ENCODE measurements around the gene MT1G. TPM values are rescaled to one million over a fixed set of nuclear protein-coding genes. Genes with fewer than 3 reads are reported as not detected.

The MT1G gene
- polyA plus RNA-seq, 6 donors from 2014 or later, result not detected

DNA sequence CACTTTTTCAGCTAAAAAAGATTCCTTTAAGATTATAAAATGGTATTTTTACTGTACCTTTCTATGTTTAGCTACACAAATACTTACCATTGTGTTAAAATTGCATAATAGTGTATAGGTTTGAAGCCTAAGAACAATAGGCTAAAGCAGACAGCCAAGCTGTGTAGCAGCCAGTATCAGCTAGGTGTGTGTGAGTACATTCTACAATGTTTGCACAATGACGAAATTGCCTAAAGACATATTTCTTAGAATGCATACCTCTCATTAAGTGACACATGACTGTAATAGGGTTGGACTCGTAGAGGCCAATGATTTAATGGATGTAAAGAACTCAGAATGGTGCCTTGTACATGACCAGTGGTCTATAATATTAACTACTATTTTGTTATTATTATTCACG, 18.0 kb downstream of the MT1G start:
- Mint-ChIP-seq H3K9me3 (no peaks in the 10 kb centered on the region), H3K36me3 (no peaks in the 10 kb centered on the region), H3K4me1 (peaks cover 5 to 14% (median 6%) of the 10 kb centered on the region in 3 donors), H3K27ac (no peak overlapping the region), H3K27me3 (peaks cover 54 to 77% (median 69%) of the 10 kb centered on the region in 3 donors), H3K4me3 (no peak overlapping the region)
- no peak for DNase-seq
- no peak for ATAC-seq (ENCODE audit: low read depth in 2 of 2)

DNA sequence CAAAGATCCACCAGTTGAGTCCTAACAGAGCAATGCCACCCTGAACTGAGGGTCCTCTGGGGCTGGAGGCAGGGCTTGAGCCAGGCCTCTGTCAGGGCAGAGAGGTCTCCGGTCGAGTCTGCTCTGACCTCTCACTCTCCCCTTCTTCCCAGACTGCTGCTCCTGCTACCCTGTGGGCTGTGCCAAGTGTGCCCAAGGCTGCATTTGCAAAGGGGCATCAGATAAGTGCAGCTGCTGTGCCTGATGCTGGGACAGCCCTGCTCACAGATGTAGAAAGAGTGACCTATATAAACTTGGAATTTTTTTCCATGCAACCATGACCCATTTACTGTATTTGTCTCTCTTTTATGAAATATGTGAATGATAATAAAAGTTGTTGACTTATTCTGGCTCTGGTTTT, 18.6 kb downstream of the MT1G start:
- Mint-ChIP-seq H3K4me1 (peaks cover 6 to 14% (median 9%) of the 10 kb centered on the region in 3 donors), H3K36me3 (no peaks in the 10 kb centered on the region), H3K4me3 (no peak overlapping the region), H3K9me3 (no peaks in the 10 kb centered on the region), H3K27ac (peak overlapping the region in 1 of 6 donors; percentile 41), H3K27me3 (peaks cover 60 to 81% (median 74%) of the 10 kb centered on the region in 3 donors)
- ATAC-seq (ENCODE audit: low read depth in 2 of 2) (no peak), DNase-seq (no peak)

DNA sequence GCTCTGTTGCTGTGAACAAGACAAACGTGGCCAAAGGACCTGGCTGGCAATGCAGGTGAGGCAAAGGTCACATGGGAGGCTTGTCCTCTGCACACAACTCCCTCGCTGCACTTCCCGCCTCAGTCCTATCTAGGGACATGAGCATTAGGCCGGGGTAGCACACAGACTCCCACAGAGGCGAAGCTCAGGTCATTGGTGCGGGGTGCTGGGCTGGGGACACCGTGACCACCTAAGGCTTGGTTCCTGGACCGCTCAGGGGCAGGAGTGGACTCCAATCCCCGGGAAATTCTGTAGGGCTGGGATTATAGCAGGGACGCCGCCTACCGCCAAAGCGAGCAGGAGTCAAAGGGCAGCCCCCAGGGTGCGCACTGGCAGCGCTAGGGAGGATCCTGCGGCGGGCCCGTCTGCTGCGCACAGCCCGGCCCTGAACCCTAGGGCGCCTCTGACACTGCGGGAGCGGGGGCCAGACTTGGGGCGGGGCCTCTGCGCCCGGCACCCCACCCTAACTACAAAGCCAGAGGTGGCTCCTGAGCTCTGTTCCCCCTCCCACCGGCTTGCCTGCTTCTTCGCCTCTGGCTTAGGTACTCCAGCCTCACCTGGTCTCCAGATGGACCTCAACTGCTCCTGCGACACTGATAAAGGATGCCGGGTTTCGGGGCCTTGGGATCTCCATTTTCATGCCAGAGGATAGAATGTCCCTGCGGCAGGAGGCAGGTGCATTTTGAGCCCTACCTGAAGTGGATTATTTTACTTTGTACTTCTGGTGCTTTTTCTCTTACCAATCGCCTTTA, 20.0 kb downstream of the MT1G start:
- no peak for DNase-seq
- Mint-ChIP-seq H3K27me3 (peaks cover 64 to 89% (median 86%) of the 10 kb centered on the region in 3 donors), H3K9me3 (no peaks in the 10 kb centered on the region), H3K36me3 (no peaks in the 10 kb centered on the region), H3K27ac (no peak overlapping the region), H3K4me3 (no peak overlapping the region), H3K4me1 (peaks cover 8 to 18% (median 13%) of the 10 kb centered on the region in 3 donors)
- no peak for ATAC-seq (ENCODE audit: low read depth in 2 of 2)

DNA sequence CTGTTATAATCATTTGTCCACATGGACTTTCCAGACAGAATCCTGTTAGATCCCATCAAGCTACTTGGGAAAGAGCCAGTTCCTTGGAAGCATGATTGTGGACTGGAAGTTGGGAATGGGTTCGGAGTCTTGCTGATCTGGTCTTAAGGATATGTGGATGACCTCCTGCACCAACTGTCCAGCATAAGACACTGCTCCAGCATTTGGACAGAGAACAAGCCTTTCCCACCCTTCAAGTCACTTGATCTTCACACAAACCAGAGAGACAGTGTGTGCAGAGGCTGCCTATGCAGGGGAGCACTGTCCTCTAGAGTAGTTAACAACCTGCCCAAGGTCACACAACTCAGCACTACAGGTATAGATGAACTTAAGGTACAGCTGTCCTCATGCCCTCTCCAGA, 22.0 kb downstream of the MT1G start:
- no peak for DNase-seq
- Mint-ChIP-seq H3K27ac (no peak overlapping the region), H3K4me1 (peaks cover 10 to 22% (median 19%) of the 10 kb centered on the region in 3 donors), H3K27me3 (peaks cover 74 to 87% (median 78%) of the 10 kb centered on the region in 3 donors), H3K36me3 (no peaks in the 10 kb centered on the region), H3K4me3 (no peak overlapping the region), H3K9me3 (no peaks in the 10 kb centered on the region)
- ATAC-seq (ENCODE audit: low read depth in 2 of 2), result no peak

DNA sequence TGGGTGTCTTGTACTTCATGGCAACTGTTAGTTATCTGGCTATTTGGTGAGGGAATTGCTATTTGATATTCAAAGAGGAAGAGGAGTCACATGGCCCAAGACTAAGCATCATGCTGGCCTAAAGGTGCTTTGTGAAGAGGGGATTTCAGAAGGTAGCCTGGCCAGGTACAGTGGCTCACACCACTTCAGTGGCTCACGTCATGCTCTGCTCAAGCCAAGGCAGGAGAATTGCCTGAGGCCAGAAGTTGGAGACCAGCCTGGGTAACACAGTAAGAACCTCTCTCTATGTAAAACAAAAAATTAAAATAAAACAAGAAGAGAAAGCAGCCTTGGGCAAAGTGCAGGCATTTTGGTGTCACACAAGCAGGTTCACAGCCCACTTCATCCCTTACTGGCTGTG, 22.6 kb downstream of the MT1G start:
- DNase-seq, result no peak
- H3K36me3 Mint-ChIP-seq, result no peaks in the 10 kb centered on the region
- no peak overlapping the region for H3K27ac Mint-ChIP-seq
- peaks cover 10 to 22% (median 19%) of the 10 kb centered on the region in 3 donors for H3K4me1 Mint-ChIP-seq
- H3K4me3 Mint-ChIP-seq, result no peak overlapping the region
- peaks cover 76 to 87% (median 82%) of the 10 kb centered on the region in 3 donors for H3K27me3 Mint-ChIP-seq
- H3K9me3 Mint-ChIP-seq, result no peaks in the 10 kb centered on the region
- no peak for ATAC-seq (ENCODE audit: low read depth in 2 of 2)

DNA sequence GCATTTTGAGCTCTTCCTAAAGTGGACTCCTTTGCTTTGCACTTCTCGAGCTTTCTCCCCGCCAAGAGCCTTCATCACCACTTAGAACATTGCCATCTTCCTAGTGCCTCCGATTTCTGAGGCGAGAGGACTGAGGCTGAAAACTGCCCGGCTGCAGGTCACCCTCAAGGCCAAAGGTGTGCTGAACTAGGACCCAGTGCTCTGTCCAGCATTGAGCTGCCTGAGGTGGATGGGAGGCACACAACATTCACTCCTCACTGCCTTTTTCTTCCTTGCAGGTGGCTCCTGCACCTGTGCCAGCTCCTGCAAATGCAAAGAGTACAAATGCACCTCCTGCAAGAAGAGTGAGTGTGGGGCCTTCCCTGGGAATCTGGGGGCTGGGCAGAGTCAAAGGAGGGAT, 24.0 kb downstream of the MT1G start:
- H3K27me3 Mint-ChIP-seq, result peaks cover 84 to 89% (median 88%) of the 10 kb centered on the region in 3 donors
- peaks cover 10 to 22% (median 19%) of the 10 kb centered on the region in 3 donors for H3K4me1 Mint-ChIP-seq
- no peak for DNase-seq
- peak overlapping the region in 6 of 8 donors; percentile 30 to 87 (median 68) for H3K4me3 Mint-ChIP-seq
- ATAC-seq (ENCODE audit: low read depth in 2 of 2), result no peak
- H3K9me3 Mint-ChIP-seq, result no peaks in the 10 kb centered on the region
- no peaks in the 10 kb centered on the region for H3K36me3 Mint-ChIP-seq
- no peak overlapping the region for H3K27ac Mint-ChIP-seq

DNA sequence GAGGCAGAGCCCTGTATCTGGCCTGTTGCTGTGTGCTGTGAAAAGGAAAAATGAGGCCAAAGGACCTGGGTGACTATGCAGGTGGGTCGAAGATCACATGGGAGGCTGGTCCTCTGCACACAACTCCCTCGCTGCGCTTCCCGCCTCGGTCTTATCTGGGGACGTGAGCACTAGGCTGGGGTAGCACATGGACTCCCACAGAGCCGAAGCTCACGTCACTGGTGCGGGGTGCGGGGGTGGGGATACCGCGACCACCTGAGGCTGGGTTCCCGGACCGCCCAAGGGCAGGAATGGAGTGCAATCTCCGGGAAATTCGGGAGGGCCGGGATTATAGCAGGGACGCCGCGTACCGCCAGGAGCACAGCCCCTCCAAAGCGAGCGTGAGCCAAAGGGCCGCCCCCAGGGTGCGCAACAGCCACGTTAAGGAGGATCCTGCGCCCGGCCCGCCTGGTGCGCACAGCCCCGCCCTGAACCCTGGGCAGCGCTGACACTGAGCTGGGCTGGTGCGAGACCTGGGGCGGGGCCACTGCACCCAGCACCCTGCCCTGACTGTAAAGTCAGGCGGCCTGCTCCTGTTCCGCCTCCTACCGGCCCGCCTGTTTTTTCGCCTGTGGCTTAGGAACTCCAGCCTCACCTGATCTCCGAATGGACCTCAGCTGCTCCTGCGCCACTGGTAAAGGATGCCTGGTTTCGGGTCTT, 24.6 kb downstream of the MT1G start:
- H3K27me3 Mint-ChIP-seq, result peaks cover 81 to 89% (median 87%) of the 10 kb centered on the region in 3 donors
- no peaks in the 10 kb centered on the region for H3K36me3 Mint-ChIP-seq
- H3K27ac Mint-ChIP-seq, result peak overlapping the region in 1 of 6 donors; percentile 63
- H3K4me1 Mint-ChIP-seq, result peaks cover 10 to 22% (median 19%) of the 10 kb centered on the region in 3 donors
- DNase-seq (peak; percentile 14), ATAC-seq (ENCODE audit: low read depth in 2 of 2) (peak; percentile 89 to 91)
- peaks cover 0 to 1% (median 0%) of the 10 kb centered on the region in 7 donors for H3K9me3 Mint-ChIP-seq
- peak overlapping the region in 7 of 8 donors; percentile 60 to 87 (median 64) for H3K4me3 Mint-ChIP-seq

DNA sequence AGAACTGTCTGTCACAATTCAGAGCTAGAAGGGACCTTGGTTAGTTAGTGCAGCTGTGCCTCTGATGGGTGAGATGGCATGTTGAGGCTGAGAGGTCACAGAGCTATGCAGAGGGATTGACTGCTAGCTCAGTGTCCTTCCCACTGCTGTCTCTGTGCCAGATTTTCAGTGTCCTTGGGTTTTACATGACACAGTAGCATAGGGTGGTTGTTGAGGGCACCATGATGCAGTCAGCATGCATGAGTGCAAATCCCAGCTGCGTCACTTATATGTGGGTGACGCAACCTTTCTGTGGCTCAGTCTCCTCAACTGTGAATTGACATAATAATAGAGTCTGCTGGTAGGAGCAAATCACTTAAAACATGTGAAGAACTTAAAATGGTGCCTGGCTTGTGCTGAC, 26.7 kb downstream of the MT1G start:
- peaks cover 14 to 30% (median 28%) of the 10 kb centered on the region in 3 donors for H3K4me1 Mint-ChIP-seq
- DNase-seq, result no peak
- no peak overlapping the region for H3K4me3 Mint-ChIP-seq
- H3K27me3 Mint-ChIP-seq, result peaks cover 86 to 91% (median 88%) of the 10 kb centered on the region in 3 donors
- no peaks in the 10 kb centered on the region for H3K36me3 Mint-ChIP-seq
- H3K9me3 Mint-ChIP-seq, result peaks cover 0 to 1% (median 0%) of the 10 kb centered on the region in 7 donors
- H3K27ac Mint-ChIP-seq, result no peak overlapping the region
- ATAC-seq (ENCODE audit: low read depth in 2 of 2), result no peak

DNA sequence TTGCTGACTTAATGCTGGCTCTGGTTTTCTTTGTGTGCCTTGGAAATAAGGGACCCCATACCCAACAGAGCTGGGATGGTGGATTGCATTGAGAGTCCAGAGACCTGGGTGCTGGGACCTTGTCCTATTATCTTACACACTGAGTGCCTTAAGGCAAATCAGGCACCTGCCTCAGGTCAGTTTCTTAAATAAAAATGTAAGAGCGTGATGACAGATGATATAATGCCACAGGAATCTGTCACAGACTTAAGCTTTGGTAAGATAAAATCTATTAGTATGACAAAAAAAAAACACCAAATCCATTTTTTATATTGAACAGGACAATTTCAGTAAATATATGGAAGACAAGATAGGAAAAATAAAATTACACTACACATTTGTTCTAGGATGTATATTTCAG, 27.8 kb downstream of the MT1G start:
- ATAC-seq (ENCODE audit: low read depth in 2 of 2) (no peak), DNase-seq (no peak)
- Mint-ChIP-seq H3K27me3 (peaks cover 81 to 91% (median 87%) of the 10 kb centered on the region in 3 donors), H3K4me1 (peaks cover 16 to 37% (median 31%) of the 10 kb centered on the region in 3 donors), H3K36me3 (no peaks in the 10 kb centered on the region), H3K4me3 (no peak overlapping the region), H3K9me3 (peaks cover 0 to 1% (median 0%) of the 10 kb centered on the region in 7 donors), H3K27ac (no peak overlapping the region)

DNA sequence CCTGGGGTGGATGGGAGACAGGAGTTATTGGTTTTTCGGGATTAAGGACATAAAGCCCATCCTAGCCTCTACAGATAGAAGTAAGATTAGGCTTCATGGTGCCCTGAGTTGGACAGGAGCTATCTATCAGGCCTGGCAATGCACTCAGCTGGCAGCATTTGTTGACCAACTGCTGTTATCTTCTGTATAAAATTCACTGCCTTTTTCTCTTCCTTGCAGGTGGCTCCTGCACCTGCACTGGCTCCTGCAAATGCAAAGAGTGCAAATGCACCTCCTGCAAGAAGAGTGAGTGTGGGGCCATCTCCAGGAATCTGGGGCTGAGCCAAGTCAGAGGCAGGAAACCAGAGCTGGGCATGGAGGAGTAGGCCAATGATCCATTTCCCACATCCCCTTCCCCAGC, 28.8 kb downstream of the MT1G start:
- H3K4me1 Mint-ChIP-seq, result peaks cover 20 to 41% (median 30%) of the 10 kb centered on the region in 3 donors
- ATAC-seq (ENCODE audit: low read depth in 2 of 2), result no peak

DNA sequence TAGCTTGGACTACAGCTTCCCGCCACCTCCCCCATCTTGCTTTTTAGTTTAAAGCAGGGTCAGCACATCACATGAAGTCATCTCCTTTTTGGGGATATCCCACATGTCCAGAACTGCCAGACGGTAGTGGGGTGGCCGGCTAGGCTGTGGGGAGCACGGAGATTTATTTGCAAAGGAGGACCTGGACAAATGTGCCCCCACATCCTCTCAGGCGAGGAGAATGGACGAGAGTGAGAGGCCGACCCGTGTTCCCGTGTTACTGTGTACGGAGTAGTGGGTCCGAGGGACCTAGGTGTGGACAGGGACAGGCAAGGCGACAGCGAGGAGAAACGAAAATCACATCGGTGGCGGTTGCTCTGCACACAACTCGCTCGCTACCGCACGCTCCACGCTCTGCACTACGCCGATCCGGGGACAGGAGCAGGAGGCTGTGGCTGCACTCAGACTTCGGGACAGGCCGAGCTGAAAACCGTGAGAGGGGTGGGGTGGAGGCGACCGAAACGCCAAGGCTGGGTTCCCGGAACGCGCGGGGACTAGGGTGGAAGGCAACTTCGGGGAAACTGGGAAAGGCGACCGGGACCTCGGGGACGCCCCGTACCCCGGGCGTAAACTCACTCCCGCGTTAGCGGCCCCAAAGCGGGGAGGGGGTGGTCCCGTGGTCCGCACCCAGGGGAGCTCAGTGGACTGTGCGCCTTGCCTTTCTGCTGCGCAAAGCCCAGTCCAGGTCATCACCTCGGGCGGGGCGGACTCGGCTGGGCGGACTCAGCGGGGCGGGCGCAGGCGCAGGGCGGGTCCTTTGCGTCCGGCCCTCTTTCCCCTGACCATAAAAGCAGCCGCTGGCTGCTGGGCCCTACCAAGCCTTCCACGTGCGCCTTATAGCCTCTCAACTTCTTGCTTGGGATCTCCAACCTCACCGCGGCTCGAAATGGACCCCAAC, 29.8 kb downstream of the MT1G start, which contains the start of gene MT1A:
TSS of gene MT1A (plus strand) at position 853 of the 937 bp plus-strand sequence. CDS start at position 926, 73 bp downstream.
- peak within 1 kb of the TSS in 1 of 6 donors; percentile 70 for H3K27ac Mint-ChIP-seq
- H3K4me1 Mint-ChIP-seq, result peaks cover 14 to 34% (median 20%) of the 10 kb centered on the region in 3 donors
- peaks cover 84 to 91% (median 84%) of the 10 kb centered on the region in 3 donors for H3K27me3 Mint-ChIP-seq
- DNase-seq (no peak), ATAC-seq (ENCODE audit: low read depth in 2 of 2) (no peak)
- H3K36me3 Mint-ChIP-seq, result no peaks in the 10 kb centered on the region
- H3K9me3 Mint-ChIP-seq, result peaks cover 0 to 1% (median 0%) of the 10 kb centered on the region in 7 donors
- H3K4me3 Mint-ChIP-seq, result peak within 1 kb of the TSS; percentile 3 to 75 (median 39)

More for the DNA sequence above, 28.8 kb downstream of the MT1G start:
- Mint-ChIP-seq H3K9me3 (peaks cover 0 to 1% (median 0%) of the 10 kb centered on the region in 7 donors), H3K27ac (no peak overlapping the region), H3K4me3 (peak overlapping the region in 1 of 8 donors; percentile 21), H3K36me3 (no peaks in the 10 kb centered on the region), H3K27me3 (peaks cover 81 to 91% (median 87%) of the 10 kb centered on the region in 3 donors)
- DNase-seq, result no peak

DNA sequence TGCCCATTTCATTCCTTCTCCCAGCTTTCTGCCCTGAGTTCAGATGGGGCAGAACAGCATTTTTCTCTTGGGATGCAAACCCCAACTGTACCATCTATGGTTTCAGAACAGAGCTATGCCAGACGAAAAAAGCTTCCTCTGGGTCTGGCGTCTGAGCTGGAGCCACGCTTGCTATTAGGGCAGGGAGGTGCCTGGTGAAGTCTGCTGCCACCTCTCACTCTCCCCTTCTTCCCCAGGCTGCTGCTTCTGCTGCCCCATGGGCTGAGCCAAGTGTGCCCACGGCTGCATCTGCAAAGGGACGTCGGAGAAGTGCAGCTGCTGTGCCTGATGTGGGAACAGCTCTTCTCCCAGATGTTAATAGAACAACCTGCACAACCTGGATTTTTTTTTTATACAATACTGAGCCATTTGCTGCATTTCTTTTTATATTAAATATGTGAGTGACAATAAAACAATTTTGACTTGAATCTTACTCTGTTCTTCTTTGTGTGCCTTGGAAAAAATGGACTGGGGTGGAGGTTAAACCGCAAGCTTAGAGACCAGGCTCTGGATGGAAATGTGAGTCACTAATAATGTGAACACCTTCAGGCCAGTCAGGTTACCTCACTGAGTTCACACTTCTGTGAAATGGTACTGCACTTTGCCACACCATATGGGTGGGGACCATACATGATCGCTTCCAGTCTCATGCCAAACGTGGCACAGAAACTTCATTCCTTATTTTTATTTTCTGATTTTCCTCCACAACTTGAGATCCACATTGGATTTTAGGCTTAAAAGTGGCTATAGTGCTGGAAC, 31.1 kb downstream of the MT1G start:
- Mint-ChIP-seq H3K9me3 (peaks cover 0 to 1% (median 0%) of the 10 kb centered on the region in 7 donors), H3K27me3 (peaks cover 74 to 96% (median 89%) of the 10 kb centered on the region in 3 donors), H3K4me1 (peaks cover 16 to 34% (median 25%) of the 10 kb centered on the region in 3 donors), H3K36me3 (no peaks in the 10 kb centered on the region), H3K4me3 (peak overlapping the region in 1 of 8 donors; percentile 22), H3K27ac (no peak overlapping the region)
- DNase-seq, result no peak
- ATAC-seq (ENCODE audit: low read depth in 2 of 2), result no peak

Data from naive B cell (primary cell).